ENCODE data around the gene PTER. TPM values are rescaled to one million over a fixed set of nuclear protein-coding genes. Genes with fewer than 3 reads are reported as not detected.

The PTER gene
- total RNA-seq, 2 experiments from 2014 or later: 22.9 to 28.0 TPM

DNA sequence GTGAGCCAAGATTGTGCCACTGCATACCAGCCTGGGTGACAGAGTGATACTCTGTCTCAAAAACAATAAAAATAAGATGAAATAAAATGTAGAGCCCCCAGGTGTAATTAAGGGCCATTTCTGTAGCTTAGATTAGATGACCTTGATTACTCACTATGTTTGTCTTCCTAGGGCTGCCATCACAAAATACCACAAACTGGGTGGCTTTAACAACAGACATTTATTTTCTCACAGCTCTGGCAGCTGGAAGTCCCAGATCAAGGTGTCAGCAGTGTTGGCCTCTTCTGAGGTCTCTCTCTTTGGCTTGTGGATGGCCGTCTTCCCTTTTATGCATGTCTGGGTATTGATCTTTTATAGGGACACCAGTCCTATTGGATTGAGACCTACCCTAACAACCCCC is 6.1 kb downstream of the PTER start:
- Mint-ChIP-seq H3K9me3 (no peaks in the 10 kb centered on the region), H3K27ac (no peak overlapping the region), H3K4me1 (peaks cover 40% of the 10 kb centered on the region), H3K27me3 (no peaks in the 10 kb centered on the region), H3K4me3 (no peak overlapping the region), H3K36me3 (peaks cover 57% of the 10 kb centered on the region)
- no peak for DNase-seq

DNA sequence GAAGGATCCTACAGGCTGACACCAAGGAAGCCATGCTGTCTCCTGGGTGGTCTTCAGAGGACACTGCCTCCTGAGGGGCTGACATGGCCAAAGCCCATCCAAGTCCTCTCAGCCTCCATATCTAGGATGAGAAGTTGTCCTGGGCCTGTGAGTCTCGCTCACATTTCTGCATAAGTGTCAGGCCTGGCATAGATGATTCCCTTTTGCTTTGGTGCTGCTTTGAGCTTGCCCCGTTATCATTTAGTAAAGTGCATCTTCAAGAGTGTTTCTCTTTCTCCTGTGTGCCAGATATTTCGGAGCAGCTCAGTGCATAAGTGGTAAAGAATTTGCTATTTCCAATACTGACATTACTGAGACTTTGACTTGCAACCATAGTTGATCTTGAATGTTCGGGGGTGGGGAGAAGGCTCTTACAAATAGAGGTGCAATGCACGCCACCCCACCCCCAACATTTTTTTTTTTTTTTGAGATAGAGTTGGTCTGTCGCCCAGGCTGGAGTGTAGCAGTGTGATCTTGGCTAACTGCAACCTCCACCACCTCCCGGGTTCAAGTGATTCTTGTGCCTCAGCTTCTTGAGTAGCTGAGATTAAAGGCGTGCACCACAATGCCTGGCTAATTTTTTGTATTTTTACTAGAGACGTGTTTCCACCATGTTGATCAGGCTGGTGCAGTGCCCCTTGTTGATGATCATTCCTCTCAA is 9.1 kb downstream of the PTER start:
- Mint-ChIP-seq H3K36me3 (peaks cover 59% of the 10 kb centered on the region), H3K4me3 (no peak overlapping the region), H3K27ac (no peak overlapping the region), H3K27me3 (no peaks in the 10 kb centered on the region), H3K4me1 (peaks cover 19% of the 10 kb centered on the region), H3K9me3 (no peaks in the 10 kb centered on the region)
- no peak for DNase-seq

DNA sequence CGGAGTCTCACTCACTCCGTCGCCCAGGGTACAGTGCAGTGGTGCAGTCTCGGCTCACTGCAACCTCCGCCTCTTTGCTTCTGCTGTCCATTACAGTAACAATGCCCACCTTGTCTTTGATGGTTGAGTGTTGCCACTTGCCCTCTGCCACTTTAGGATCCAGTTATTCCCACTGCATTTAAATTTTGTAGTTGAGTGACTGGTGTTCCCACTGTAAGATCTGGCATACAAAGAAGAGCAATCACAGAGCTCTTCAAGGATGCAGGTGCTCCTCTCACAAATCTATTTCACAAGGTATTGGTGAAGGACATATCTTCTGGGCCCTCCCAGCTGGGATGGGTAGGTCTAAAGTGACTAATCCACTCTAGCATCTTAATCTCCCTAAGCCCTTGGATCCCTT is 12.6 kb downstream of the PTER start:
- no peak overlapping the region for H3K4me3 Mint-ChIP-seq
- H3K9me3 Mint-ChIP-seq: no peaks in the 10 kb centered on the region
- no peaks in the 10 kb centered on the region for H3K27me3 Mint-ChIP-seq
- H3K36me3 Mint-ChIP-seq: peaks cover 42% of the 10 kb centered on the region
- H3K27ac Mint-ChIP-seq: no peak overlapping the region
- DNase-seq: no peak
- peaks cover 8% of the 10 kb centered on the region for H3K4me1 Mint-ChIP-seq

DNA sequence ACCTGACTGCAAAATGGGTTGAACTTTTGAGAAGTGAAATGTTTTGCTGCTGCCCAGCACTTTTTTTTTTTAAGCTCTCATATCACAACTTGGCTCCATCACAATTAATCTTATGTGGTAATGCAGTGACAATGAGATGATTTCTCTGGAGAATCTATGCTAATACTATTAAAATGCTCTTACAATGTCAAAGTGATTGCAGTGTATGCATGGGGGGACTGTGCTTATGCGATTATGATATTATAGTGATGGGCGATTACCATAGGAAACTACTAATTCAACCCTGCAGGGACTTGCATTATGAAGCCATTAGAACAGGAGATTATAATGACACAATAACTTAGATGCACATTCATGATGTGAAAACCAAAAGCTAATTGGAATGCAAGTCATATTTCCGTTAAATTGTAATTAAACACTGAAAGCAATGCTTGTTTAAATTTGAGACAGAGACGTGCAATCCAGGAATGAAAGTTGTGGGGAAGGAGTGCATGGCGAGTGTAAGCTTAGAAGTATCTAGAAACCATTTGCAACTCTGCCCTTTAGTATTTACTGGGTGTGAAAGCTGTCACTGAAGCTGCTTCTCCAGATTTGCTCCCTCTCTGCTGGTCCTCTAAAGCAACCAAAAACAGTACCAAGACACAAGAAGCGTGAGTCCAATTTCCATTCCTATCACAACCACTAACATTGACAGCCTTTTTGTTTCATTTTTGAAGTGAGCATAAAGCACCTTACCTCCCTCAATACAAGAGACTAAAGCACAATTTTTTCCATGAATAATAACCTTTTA is 21.6 kb downstream of the PTER start:
- no peak for DNase-seq
- Mint-ChIP-seq H3K36me3 (peaks cover 33% of the 10 kb centered on the region), H3K9me3 (no peaks in the 10 kb centered on the region), H3K27ac (no peak overlapping the region), H3K4me1 (peaks cover 8% of the 10 kb centered on the region), H3K4me3 (no peak overlapping the region), H3K27me3 (no peaks in the 10 kb centered on the region)

DNA sequence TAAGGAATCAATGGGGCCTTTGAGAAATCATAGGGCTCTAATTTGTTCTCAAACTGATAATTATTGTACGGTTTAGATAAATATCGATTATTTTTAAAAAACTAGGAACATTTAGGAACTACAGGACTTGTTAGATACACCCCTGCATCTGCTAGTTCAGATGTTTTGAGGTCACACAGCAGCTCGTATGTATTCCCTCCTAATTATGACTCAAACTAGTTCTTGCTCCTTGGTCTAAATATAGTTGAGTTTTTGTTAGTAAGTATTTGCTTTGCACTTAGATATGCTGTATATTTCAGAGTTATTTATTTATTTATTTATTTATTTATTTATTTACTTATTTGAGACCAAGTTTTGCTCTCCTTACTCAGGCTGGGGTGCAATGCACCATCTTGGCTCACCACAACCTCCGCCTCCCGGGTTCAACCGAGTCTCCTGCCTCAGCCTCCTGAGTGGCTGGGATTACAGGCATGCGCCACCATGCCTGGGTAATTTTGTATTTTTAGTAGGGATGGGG is 22.7 kb downstream of the PTER start:
- Mint-ChIP-seq H3K4me1 (peaks cover 10% of the 10 kb centered on the region), H3K36me3 (peaks cover 42% of the 10 kb centered on the region), H3K27ac (no peak overlapping the region), H3K9me3 (peaks cover 5% of the 10 kb centered on the region), H3K27me3 (no peaks in the 10 kb centered on the region), H3K4me3 (no peak overlapping the region)
- DNase-seq: no peak

DNA sequence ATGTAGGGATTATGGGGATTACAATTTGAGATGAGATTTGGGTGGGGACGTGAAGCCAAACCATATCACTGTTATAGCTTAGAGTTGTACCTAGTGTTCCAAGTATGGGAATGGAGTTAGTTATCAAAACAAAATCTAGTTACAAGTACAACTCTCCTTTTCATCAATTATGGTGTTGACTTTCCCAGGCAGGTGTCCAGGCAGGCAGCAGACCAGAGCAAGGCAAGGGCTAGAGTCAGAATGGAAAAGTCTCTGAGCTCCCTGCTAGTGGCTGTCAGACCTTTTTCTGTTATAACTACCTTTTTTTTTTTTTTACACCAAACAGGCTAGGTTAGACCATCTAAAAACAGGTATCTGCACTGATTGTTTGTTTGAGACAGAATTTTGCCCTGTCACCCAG is 29.2 kb downstream of the PTER start:
- Mint-ChIP-seq H3K27me3 (no peaks in the 10 kb centered on the region), H3K4me3 (no peak overlapping the region), H3K27ac (no peak overlapping the region), H3K36me3 (peaks cover 50% of the 10 kb centered on the region), H3K4me1 (peaks cover 22% of the 10 kb centered on the region), H3K9me3 (peaks cover 5% of the 10 kb centered on the region)
- DNase-seq: no peak

DNA sequence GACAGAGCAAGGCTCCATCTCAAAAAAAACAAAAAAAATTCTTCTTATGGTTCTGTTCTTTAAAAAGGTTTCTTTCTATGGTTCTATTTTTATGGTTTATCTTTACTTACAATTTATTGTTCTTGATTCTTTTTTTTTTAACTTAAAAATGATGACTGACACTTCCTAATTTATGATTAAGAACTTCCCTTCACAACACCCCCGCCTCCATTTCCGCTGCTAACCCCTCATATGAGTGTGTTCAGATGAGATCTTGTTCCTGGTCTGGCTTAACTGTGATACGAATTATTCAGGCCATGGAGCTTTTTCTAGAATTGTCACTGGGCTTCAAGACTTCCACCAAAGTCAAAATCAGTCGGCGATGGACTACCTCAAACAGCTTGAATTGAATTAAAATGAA is 33.9 kb downstream of the PTER start:
- Mint-ChIP-seq H3K27me3 (no peaks in the 10 kb centered on the region), H3K4me3 (no peak overlapping the region), H3K4me1 (peaks cover 14% of the 10 kb centered on the region), H3K9me3 (no peaks in the 10 kb centered on the region), H3K36me3 (peaks cover 31% of the 10 kb centered on the region), H3K27ac (peak overlapping the region; percentile 42)
- peak; percentile 13 for DNase-seq

DNA sequence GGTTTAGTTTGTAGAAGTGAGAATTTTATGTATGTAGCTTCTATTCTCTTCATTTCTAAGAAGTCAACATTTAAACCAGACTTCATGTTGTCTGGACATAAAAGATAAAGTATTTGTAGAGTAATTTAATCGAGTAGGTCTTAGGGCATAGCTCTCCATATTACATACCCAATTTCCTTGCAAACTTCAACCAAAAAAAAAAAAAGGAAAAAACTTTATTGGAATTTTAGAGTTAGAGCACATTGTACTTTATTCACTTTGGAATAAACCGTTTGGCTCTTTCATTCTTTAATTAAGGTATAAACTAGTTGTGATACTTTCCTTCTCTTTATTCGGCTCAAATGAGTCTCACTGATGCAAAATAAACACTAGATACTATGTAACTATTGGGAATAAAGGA is 36.0 kb downstream of the PTER start:
- H3K9me3 Mint-ChIP-seq: no peaks in the 10 kb centered on the region

DNA sequence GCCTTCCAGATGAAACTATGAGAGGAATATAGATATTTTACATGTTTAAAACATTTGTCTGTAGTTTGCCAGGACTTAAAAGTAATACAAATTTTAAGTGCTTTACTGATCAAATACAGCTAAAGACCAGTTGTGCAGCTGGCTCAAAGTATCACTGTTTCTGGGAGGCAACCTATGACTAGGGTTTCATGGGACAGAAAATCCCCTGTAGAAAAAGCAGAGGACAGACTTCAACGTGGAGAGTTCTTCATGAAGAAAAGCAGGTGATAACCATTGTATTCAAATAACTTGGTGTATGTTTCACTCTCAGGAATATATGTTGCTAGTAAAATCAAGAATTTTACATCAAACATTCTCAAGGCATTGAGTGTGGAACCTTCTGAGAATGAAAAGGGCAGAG is 40.9 kb downstream of the PTER start:
- H3K4me3 Mint-ChIP-seq: no peak overlapping the region
- no peak for DNase-seq
- peaks cover 7% of the 10 kb centered on the region for H3K36me3 Mint-ChIP-seq
- no peaks in the 10 kb centered on the region for H3K27me3 Mint-ChIP-seq
- H3K9me3 Mint-ChIP-seq: no peaks in the 10 kb centered on the region
- H3K4me1 Mint-ChIP-seq: peaks cover 2% of the 10 kb centered on the region
- no peak overlapping the region for H3K27ac Mint-ChIP-seq

More for the DNA sequence above, 36.0 kb downstream of the PTER start:
- no peaks in the 10 kb centered on the region for H3K27me3 Mint-ChIP-seq
- no peak overlapping the region for H3K4me3 Mint-ChIP-seq
- peaks cover 10% of the 10 kb centered on the region for H3K4me1 Mint-ChIP-seq
- H3K36me3 Mint-ChIP-seq: peaks cover 27% of the 10 kb centered on the region
- H3K27ac Mint-ChIP-seq: no peak overlapping the region
- DNase-seq: no peak

DNA sequence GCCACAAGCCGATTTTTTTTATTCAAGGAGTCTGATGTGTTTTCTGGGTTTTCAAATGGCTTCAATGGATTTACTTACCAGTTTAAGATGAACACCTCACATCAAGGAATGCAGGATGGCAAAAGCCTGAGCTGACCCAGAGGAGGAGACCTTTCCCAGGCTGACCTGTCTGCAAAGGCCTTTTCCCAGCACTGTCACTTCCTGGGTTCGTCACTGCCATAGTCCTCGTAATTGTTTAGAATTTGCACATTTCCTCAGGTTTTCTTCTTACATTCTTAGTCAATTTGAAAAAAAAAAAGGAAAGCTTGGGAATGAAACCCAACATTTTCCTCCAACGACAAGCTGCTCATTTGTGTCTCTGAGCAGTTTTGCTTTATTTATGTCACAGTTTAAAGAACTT is 42.0 kb downstream of the PTER start:
- Mint-ChIP-seq H3K36me3 (peaks cover 11% of the 10 kb centered on the region), H3K27me3 (no peaks in the 10 kb centered on the region), H3K4me3 (no peak overlapping the region), H3K4me1 (peaks cover 7% of the 10 kb centered on the region), H3K9me3 (no peaks in the 10 kb centered on the region), H3K27ac (no peak overlapping the region)
- no peak for DNase-seq

DNA sequence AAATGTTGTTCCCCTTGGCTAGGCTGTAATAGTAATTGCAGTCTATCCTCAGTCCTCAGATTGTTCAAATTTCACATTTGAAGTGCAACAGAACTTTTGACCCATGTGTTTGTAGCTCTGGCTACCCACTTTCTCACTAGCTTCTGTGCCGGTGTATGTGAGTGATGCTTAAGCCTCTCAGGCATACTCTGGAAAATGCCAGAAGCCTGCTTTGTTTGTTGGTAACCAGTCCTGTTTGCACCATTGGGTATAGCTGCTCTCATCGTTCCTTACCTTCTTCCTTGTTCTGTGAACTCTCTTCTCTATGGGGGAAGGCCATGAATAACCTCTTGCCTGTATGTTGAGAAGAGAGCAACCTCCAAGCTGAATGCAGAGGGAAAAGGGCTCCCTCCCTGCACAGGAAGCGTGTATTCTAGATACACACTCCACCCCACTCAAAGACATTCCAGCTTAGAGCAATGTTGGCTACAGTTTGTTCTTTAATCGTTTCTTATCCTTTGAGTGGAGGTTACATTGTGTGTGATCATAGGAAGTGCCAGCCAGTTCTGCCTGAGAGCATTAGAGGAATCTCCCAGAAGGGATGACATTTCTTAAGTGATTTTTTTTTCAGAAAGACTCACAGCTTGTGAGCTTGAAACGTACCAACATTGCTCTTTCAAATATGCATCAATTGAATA is 44.4 kb downstream of the PTER start:
- no peak overlapping the region for H3K4me3 Mint-ChIP-seq
- H3K27me3 Mint-ChIP-seq: no peaks in the 10 kb centered on the region
- H3K9me3 Mint-ChIP-seq: no peaks in the 10 kb centered on the region
- peaks cover 16% of the 10 kb centered on the region for H3K36me3 Mint-ChIP-seq
- H3K27ac Mint-ChIP-seq: no peak overlapping the region
- DNase-seq: no peak
- H3K4me1 Mint-ChIP-seq: peaks cover 11% of the 10 kb centered on the region

DNA sequence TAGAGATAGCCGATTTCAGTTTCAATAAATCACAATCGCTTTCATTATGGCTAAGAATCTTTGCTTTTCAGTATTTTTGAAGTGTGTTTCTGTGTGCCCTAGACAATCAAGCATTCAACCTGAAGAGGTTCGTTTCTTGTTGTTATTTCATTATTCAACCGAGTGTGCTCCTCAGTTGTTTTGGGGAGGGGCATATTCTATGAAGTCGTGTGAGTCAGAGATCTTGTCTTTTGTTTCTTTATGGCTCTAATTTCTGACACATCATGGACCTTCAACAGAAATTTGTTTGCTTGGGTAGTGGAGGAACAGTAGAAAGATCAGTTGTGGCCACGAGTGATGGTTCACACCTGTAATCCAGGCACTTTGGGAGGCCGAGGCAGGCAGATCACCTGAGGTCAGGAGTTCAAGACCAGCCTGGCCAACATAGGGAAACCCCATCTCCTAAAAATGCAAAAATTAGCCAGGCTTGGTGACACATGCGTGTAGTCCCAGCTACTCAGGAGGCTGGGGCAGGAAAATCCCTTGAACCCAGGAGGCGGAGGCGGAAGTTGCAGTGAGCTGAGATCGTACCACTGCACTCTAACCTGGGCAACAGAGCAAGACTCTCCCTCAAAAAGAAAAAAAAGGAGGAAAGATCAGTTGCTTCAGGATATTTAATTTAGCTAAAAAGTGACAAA is 46.6 kb downstream of the PTER start:
- Mint-ChIP-seq H3K9me3 (no peaks in the 10 kb centered on the region), H3K36me3 (peaks cover 22% of the 10 kb centered on the region), H3K27ac (no peak overlapping the region), H3K4me1 (peaks cover 9% of the 10 kb centered on the region), H3K4me3 (no peak overlapping the region), H3K27me3 (no peaks in the 10 kb centered on the region)
- DNase-seq: no peak

DNA sequence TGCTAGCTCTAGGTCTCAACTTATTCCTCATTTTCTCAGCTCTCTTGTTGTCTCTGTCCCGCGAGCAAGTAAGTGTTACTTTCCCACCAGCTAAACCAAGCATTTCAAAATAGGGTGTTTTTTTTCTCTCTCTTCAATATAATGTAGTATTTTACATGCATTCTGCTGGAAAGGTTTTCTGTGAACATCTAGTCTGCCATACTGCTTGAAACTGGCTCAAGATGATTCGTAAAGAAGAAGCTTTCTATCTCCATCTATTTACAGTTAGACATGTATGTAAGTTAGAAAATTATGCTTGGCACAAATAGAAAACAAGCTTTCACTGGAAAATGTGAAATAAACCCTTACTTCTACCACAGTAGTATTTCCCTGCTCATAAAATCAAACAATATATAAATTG is 53.7 kb downstream of the PTER start:
- H3K36me3 Mint-ChIP-seq: peaks cover 36% of the 10 kb centered on the region
- no peaks in the 10 kb centered on the region for H3K9me3 Mint-ChIP-seq
- no peak overlapping the region for H3K27ac Mint-ChIP-seq
- no peak overlapping the region for H3K4me3 Mint-ChIP-seq
- H3K27me3 Mint-ChIP-seq: no peaks in the 10 kb centered on the region
- H3K4me1 Mint-ChIP-seq: no peaks in the 10 kb centered on the region
- no peak for DNase-seq

DNA sequence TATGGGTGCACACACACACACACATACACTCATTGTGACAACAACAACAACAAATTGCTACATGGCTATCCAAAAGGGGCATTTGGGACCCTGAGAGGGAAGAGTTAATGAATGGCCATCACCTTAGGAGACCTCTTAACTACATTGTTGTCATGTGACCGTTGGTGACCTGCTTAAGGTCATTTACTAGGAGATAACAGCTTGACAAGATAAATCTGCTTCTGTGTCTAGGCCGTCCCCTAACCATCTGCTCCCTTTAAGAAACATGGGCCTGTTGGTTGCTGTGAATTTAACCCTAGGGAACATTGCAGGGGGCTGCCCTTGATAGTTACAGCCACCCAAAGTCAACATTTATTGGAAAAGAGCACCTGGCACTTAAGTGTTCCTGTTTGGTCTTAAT is 55.1 kb downstream of the PTER start:
- Mint-ChIP-seq H3K9me3 (no peaks in the 10 kb centered on the region), H3K27ac (no peak overlapping the region), H3K27me3 (no peaks in the 10 kb centered on the region), H3K4me3 (no peak overlapping the region), H3K4me1 (no peaks in the 10 kb centered on the region), H3K36me3 (peaks cover 33% of the 10 kb centered on the region)
- DNase-seq: no peak
